GM19463 (cell line): ENCODE data around the gene INKA2.

ENCODE experiments used
- ATAC-seq: cut with Tn5 transposase; IDR thresholded peaks from one replicate; pipeline ENCODE4 v1.9.1; 2021; ENCODE audit warnings: mild to moderate bottlenecking, moderate library complexity; ENCODE audit not compliant: unreplicated experiment

INKA2 gene

GRCh38 chr1:111739194-111739924 is at the start of gene INKA2:
INKA2 (minus strand) TSS chr1:111739395; CDS start chr1:111739242, 153 bp downstream.
- ATAC-seq: peak; percentile 77

- no peak for ATAC-seq
Measured at GRCh38 chr1:111786669-111787207, 47.5 kb upstream of the INKA2 start.

GRCh38 chr1:111784273-111784901 is 45.2 kb upstream of the INKA2 start:
- ATAC-seq: no peak

DNA sequence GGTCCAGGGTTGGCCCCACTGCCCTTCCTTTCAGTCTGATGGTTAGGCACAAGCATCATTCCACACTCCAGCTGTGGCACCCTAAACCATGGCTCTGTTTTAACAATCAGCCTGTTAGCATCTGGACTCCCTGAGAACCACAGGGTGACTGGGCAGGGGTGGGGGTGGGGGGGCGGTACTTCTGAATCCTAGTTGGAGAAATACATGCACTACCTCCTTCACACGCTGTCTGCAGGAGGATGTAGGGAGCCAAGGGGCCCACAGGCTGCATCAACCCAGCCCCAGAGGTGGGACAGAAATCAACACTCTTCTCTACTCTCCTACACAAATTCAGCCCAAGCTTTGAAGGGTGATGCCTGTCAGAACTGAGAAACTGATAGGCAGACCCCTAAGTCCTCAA is 40.4 kb upstream of the INKA2 start:
- no peak for ATAC-seq

DNA sequence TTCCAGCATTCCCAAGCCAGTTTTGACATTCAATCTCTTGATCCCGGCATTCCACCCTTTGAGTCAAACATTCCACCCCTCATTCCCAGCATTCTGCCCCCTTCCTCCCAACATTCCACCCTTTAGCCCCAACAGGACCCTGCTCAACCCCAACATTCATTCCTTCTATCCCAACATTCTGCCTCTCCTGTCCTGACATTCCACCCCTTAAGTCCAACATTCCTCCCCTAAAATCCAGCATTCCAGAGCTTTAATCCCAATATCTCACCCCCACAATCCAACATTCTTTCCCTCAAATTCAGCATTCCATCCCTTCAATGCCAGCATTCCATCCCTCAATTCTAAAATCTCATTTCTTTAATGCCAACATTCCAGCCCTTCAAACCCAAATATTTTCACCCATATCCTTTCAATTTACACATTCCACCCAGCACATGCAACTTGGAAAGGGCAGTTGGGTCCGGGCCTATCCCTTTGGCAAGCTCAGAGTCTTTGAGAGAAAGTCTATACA is 39.4 kb upstream of the INKA2 start:
- ATAC-seq: no peak

GRCh38 chr1:111778066-111778465 is 38.9 kb upstream of the INKA2 start:
- no peak for ATAC-seq

DNA sequence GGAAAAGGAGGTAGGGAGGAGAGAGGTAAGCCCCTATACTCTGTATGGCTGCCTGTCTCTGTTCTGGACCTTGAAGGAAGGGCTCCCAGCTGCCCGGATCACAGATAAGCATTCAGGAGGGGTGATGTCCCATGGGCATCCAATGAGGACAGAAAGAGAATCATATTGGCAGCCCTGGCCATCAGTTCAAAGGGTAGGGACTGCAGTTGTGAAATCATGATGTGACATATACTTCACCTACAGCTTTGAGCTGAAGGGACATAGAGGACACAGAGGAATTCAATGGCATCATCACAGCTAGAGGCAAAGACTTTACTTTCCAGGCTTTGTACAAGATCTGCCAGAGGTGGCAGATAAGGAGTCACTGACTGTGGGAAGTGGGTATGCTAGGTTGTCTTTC is 38.1 kb upstream of the INKA2 start:
- no peak for ATAC-seq

GRCh38 chr1:111776861-111777260 is 37.7 kb upstream of the INKA2 start:
- no peak for ATAC-seq

- no peak for ATAC-seq
Measured at GRCh38 chr1:111776391-111776790, 37.2 kb upstream of the INKA2 start.

DNA sequence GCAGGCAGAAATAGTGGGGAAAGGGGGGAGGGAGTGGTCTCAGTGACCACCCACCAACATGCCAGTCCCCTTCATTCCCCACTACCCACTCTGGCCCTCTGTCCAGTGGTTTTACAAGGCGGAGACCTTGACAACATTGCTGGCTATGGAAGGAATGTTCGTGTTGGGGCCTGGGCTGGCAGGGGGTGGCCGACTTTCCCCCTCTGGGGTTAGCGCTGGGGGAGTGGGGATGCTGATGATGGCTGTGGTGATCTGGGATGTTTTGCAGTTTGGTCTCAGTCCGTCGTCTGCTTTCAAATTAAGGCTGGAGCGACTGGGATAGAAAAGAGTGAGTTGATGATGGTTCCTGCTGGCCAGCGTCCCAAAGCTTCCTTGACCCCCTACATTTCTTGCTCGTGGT is 36.8 kb upstream of the INKA2 start:
- no peak for ATAC-seq

- ATAC-seq: no peak
Measured at GRCh38 chr1:111770916-111771315, 31.7 kb upstream of the INKA2 start.

DNA sequence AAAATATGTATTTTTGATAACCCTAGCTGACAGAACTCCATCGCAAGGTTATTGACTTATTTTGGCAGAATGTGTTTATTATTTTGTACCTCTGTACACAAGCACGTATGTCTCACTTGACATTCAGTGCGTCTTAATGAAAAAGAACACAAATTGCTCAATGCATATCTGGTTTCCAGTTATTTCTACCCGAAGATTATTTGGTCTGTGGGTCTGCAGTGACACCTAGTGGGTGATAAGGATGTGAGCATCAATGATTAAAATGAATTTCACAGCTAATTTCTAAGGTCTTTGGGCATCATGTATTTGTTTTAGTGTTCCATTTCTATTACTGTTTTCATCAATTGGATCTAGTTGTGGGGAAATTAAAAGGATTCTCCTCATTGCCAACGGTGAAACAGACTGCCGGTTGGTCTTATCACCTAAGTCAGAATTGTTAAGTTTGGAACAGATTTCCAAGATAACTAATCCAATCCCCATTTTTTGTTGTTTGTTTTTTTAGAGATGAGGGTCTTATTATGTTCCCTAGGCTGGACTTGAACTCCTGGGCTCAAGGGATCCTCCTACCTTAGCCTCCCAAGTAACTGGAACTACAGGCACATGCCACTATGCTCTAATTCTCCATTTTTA is 30.4 kb upstream of the INKA2 start:
- ATAC-seq: no peak

- ATAC-seq: no peak
Measured at GRCh38 chr1:111768625-111769024, 29.4 kb upstream of the INKA2 start.

GRCh38 chr1:111768023-111768422 is 28.8 kb upstream of the INKA2 start:
- ATAC-seq: no peak

GRCh38 chr1:111762332-111762731 is 23.1 kb upstream of the INKA2 start:
- ATAC-seq: no peak

- ATAC-seq: no peak
Measured at GRCh38 chr1:111761717-111762116, 22.5 kb upstream of the INKA2 start.

DNA sequence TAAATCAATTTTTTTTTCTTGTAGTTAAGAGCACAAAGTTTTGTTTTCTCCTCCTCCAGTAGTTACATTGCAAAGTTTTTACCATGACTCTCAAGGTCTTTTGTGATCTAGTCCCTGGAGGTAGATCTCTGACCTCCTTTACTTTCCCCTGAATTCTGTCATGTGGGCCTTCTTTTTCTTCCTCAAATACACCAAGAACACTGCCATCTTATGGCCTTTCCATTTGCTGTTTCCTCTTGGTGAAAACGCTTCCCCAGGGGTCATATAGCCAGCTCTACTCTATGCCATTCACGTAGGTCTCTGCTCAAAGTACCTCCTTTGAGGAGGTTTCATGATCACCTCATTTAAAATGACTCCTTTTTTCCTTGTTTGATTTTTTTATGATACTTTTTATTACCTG is 19.2 kb upstream of the INKA2 start:
- no peak for ATAC-seq

DNA sequence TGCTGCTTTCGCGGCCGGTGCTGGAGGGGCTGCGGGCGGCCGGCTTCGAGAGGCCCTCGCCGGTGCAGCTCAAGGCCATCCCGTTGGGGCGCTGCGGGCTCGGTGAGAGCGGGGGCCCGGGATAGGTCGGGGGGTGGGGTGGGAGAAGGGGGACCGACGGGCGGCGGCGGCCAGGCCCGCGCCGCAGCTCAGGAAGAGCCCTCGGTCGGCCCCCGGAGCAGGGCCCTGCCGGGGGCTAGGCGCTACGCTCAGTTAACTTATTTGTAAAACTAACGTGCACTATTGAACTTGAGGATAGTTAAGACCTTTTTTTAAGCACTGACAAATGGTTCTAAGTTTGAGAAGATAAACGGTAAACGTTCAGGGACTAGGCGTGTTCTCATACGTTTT is 16.9 kb upstream of the INKA2 start:
- peak; percentile 17 for ATAC-seq

- peak; percentile 91 for ATAC-seq
Measured at GRCh38 chr1:111755331-111756123, 16.3 kb upstream of the INKA2 start, which contains the start of gene DDX20. DDX20 (plus strand) TSS chr1:111755901; CDS start chr1:111755925, 24 bp downstream.

GRCh38 chr1:111754984-111755330 is 15.8 kb upstream of the INKA2 start:
- ATAC-seq: peak; percentile 1
